ENCODE results near the gene PLXNA1. TPM values are rescaled to one million over a fixed set of nuclear protein-coding genes. Genes with fewer than 3 reads are reported as not detected.

PLXNA1 gene
- total RNA-seq, 1 experiment from 2014 or later = 80.6 TPM

- in situ Hi-C loops (cut with HindIII; ENCODE audit: low pct_unique_long_range_greater_than_20kb, low sequenced_read_pairs) = no loop called here
- TF ChIP-seq REST (IDR thresholded peaks at IDR 0.05; ENCODE audit: insufficient read depth in 1 of 2, low read depth in 2 of 2, low read length in 1 of 2) (no peak), POLR2AphosphoS5 (IDR thresholded peaks at IDR 0.05; ENCODE audit: low read depth, low read length) (no peak), CTCF (IDR thresholded peaks at IDR 0.05) (no peak)
- intact Hi-C loops (cut with micrococcal nuclease; ENCODE audit: unreplicated experiment) = no loop called here
- H3K4me1 ChIP-seq (ENCODE audit: control insufficient read depth, insufficient read depth, low read length) = peaks cover 20% of the 10 kb centered on the region
- no peaks in the 10 kb centered on the region for H3K27me3 ChIP-seq (ENCODE audit: control insufficient read depth, insufficient read depth, low read length)
- H3K36me3 ChIP-seq (ENCODE audit: control insufficient read depth, insufficient read depth, low read length) = no peaks in the 10 kb centered on the region
- ChIA-PET POLR2A (no interaction called here), CTCF (no interaction called here)
- H3K9me3 ChIP-seq (ENCODE audit: control insufficient read depth, insufficient read depth, low read depth, low read length) = no peaks in the 10 kb centered on the region
- no peak for DNase-seq (ENCODE audit: low read depth, low spot score)
- no TSS peak for BruUV-seq (replicated peaks)
- ATAC-seq = no peak
- no peak overlapping the region for H3K27ac ChIP-seq (ENCODE audit: low read length)
- H3K4me3 ChIP-seq (ENCODE audit: low read depth in 2 of 2, low read length in 2 of 2) = no peak overlapping the region
Observed at GRCh38 chr3:126956361-126956760, 26.6 kb upstream of the PLXNA1 start.

GRCh38 chr3:126956866-126957650, 25.9 kb upstream of the PLXNA1 start:
- ATAC-seq (no peak), DNase-seq (ENCODE audit: low read depth, low spot score) (no peak)
- no peak for TF ChIP-seq TCF7L2 (IDR thresholded peaks at IDR 0.05; ENCODE audit: low read depth, low read length)
- no peak for TF ChIP-seq SIN3A (IDR thresholded peaks at IDR 0.05; ENCODE audit: borderline replicate concordance, insufficient read depth, low read depth, low read length)
- TF ChIP-seq REST (IDR thresholded peaks at IDR 0.05; ENCODE audit: insufficient read depth in 1 of 2, low read depth in 2 of 2, low read length in 1 of 2) = no peak
- no peak for TF ChIP-seq POLR2AphosphoS5 (IDR thresholded peaks at IDR 0.05; ENCODE audit: low read depth, low read length)
- no peak for TF ChIP-seq CTCF (IDR thresholded peaks at IDR 0.05)
- intact Hi-C loops (cut with micrococcal nuclease; ENCODE audit: unreplicated experiment) = no loop called here
- in situ Hi-C loops (cut with HindIII; ENCODE audit: low pct_unique_long_range_greater_than_20kb, low sequenced_read_pairs) = no loop called here
- Histone ChIP-seq H3K4me1 (ENCODE audit: control insufficient read depth, insufficient read depth, low read length) (peaks cover 22% of the 10 kb centered on the region), H3K27ac (ENCODE audit: low read length) (no peak overlapping the region), H3K27me3 (ENCODE audit: control insufficient read depth, insufficient read depth, low read length) (no peaks in the 10 kb centered on the region), H3K9me3 (ENCODE audit: control insufficient read depth, insufficient read depth, low read depth, low read length) (no peaks in the 10 kb centered on the region), H3K4me3 (ENCODE audit: low read depth in 2 of 2, low read length in 2 of 2) (no peak overlapping the region), H3K36me3 (ENCODE audit: control insufficient read depth, insufficient read depth, low read length) (no peaks in the 10 kb centered on the region)
- ChIA-PET POLR2A (no interaction called here), CTCF (no interaction called here)
- BruUV-seq (replicated peaks) = no TSS peak

All from Panc1 (cell line).